Erythroblast (primary cell): Measurements from ENCODE around the gene SPRED3.

ENCODE experiments used
- GATA1 ChIP-seq: IDR thresholded peaks from 2 replicates; pipeline ENCODE4 v1.6.1; 2011; ENCODE audit warnings: low read depth, mild to moderate bottlenecking, control low read depth, low read length, moderate library complexity
- POLR2A ChIP-seq: IDR thresholded peaks from 2 replicates; pipeline ENCODE4 v1.6.1; 2011; ENCODE audit warnings: mild to moderate bottlenecking, low read length

DNA sequence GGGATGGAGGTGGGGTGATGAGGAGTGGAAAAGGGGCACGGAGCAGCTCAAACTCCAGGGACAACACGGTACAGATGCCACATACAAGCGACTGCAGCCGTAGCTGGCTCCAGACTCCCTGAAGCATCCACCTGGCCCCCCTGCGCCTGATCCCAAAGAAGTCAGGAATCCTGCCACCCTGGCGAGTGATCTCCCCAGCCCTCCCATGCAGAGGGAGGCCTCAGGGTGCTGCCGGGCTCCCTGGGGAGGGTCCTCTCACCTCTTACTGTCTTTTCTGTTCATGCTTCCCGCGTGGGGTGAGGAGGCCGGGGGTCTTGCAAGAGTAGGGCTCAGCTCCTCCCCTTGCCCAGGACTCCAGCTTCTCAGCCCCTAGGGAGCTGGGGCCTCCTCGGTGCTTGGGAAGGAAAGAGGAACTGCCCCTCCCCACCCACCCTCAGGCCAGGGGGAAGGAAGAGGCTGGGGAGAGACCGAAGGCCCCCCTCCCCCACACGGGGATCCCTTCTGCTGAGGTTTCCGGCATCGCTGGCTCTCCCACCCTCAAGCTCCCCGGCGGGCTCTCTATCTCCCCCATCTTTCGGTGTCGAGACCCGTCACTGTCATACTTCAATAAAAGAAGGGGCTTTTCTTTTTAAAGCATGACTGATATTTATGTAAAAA, 37.4 kb downstream of the SPRED3 start, which contains the start of gene RASGRP4:
- TF ChIP-seq POLR2A (no peak), GATA1 (no peak)
